Skeletal muscle tissue (tissue), 4 donors: ENCODE measurements around the gene PRX. TPM values are rescaled to one million over a fixed set of nuclear protein-coding genes. Genes with fewer than 3 reads are reported as not detected.
A peak's percentile ranks its signal among the peaks of the same experiment; 100 is the strongest.
"Not testable (repeated sequence)": the region's sequence is repeated elsewhere in the genome, so short reads cannot be mapped to it uniquely, and the experiment has no call there.

Experiments used
- H3K27ac ChIP-seq: one replicate; pipeline ENCODE4 v1.7.0; 2013; ENCODE audit warnings: mild to moderate bottlenecking, low read depth, low read length, inconsistent platforms
- H3K27me3 ChIP-seq, 3 donors: one replicate each; pipeline ENCODE4 v1.7.0; 2013; ENCODE audit warnings: low read length in 3 of 3; ENCODE audit not compliant: control insufficient read depth in 3 of 3, insufficient read depth in 3 of 3
- H3K36me3 ChIP-seq, 3 donors: one replicate each; pipeline ENCODE4 v1.7.0; 2013; ENCODE audit warnings: low read length in 3 of 3; ENCODE audit not compliant: control insufficient read depth in 3 of 3, insufficient read depth in 3 of 3
- H3K4me1 ChIP-seq, 3 donors: one replicate each; pipeline ENCODE4 v1.7.0; 2013; ENCODE audit warnings: low read length in 3 of 3, mild to moderate bottlenecking in 3 of 3; ENCODE audit not compliant: control insufficient read depth in 3 of 3, insufficient read depth in 3 of 3
- H3K4me3 ChIP-seq, 3 donors: one replicate each; pipeline ENCODE4 v1.7.0; 2013; ENCODE audit warnings: low read length in 3 of 3
- H3K9ac ChIP-seq, 3 donors: one replicate each; pipeline ENCODE4 v1.7.0; 2013; ENCODE audit warnings: low read length in 3 of 3, mild to moderate bottlenecking in 3 of 3, moderate library complexity in 2 of 3, low read depth in 1 of 3
- H3K9me3 ChIP-seq, 3 donors: one replicate each; pipeline ENCODE4 v1.7.0; 2013; ENCODE audit warnings: low read length in 3 of 3; ENCODE audit not compliant: control insufficient read depth in 3 of 3
- total RNA-seq: library from RNA; depleted of rRNA; stranded (reverse); fragments of >200 nt; gene quantifications from one replicate; pipeline ENCODE4 v1.2.3, GENCODE V29; 2014
- donor health status: Osteomylitis.

The PRX gene
- total RNA-seq, 1 donor from 2014 or later = 8.4 TPM

DNA sequence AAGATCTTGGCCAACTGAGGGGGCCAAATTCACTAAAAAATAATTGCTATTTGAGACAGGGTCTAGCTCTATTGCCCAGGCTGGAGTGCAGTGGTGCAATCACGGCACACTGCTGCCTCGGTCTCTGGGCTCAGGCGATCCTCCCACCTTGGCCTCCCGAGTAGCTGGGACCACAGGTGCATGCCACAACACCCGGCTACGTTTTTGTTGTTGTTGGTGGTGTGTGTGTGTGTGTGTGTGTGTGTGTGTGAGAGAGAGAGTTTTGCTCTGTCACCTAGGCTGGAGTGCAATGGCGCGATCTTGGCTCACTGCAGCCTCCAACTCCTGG lies 4.6 kb downstream of the PRX start:
- not testable (repeated sequence) for H3K36me3 ChIP-seq, H3K27me3 ChIP-seq, H3K9me3 ChIP-seq, H3K27ac ChIP-seq, H3K9ac ChIP-seq, H3K4me3 ChIP-seq
- H3K4me1 ChIP-seq = peaks cover 27 to 44% (median 29%) of the 10 kb centered on the region in 3 donors

DNA sequence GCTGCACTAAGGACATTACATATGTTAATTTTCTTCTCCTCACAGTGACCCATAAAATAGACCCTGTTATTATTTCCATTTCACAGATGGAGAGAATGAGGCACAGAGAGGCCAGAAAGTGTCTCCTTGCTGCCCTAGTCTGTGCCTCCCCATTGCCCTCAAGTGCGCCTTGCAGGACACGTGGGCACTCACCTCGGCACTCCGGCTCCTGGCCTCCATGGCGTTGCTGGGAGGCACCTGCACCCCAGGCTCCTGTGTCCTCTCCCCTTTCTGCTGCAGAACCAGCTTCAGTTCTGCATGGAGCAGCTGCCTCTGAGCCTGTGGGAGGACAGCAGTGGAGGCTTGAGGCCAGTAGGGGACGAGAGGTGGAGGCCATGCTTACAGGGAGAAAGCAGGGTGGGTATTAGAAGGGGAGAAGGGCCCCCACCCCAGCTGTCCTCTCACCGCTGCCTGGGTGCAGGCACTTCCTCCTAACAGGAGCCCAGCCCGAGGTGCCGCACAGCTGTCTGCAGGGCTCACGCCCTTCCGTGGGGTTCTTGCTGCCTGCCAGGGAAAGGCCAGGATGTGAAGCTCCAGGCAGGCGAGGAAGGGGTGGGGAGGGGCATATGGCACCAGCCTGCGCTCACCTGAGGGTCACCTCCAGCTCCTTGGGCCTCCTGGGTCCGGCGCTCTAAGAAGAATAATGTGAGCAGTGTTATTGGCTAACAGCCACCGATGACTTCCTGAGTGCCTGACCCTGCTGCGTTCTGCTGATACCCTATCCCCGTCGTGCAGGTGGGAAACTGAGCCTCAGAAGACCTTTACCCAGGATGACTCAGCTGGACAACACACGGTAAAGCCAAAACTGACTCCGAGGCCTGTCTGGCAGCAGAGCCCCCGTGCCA lies 5.2 kb downstream of the PRX start:
- Histone ChIP-seq H3K9me3 (no peaks in the 10 kb centered on the region), H3K27ac (no peak overlapping the region), H3K36me3 (no peaks in the 10 kb centered on the region), H3K4me3 (no peak overlapping the region), H3K27me3 (no peaks in the 10 kb centered on the region), H3K4me1 (peaks cover 25 to 38% (median 32%) of the 10 kb centered on the region in 3 donors), H3K9ac (peak overlapping the region in 1 of 3 donors; percentile 33)

DNA sequence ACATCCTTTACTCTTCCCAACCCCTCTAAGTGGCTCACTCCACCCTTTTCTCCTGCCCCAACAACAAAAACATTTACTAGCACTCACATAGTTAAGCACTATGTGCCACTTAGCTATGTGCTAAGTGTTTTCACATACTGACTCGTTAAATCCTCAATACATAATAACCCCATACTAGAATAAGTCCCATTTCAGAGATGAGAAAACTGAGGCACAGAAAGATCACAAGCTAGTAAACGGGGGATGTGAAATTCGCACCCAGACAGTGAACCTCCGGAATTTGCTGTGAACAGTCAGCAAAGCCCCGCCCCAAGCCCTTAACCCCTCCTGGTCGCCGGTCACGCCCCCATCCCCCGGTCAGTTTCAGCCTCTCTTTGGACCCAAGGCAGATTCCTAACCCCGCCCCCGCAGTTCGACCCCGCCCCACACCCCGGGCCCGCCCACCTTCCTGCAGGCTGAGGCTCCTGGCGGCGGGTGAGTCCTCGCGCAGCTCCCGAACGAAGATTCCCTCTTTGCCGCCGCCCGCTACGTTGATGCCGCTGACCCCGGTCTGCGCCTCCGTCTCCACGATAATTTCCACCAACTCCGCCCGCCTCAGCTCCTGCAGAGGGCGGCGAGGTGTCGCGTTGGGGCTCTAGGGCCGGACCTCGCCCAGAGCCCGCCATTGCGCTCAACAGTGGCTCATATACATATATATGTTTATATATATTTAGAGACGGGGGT lies 9.8 kb downstream of the PRX start:
- Histone ChIP-seq H3K9ac (peak overlapping the region; percentile 56 to 83 (median 68)), H3K27ac (peak overlapping the region; percentile 66), H3K9me3 (no peaks in the 10 kb centered on the region), H3K4me1 (peaks cover 5 to 12% (median 12%) of the 10 kb centered on the region in 3 donors), H3K27me3 (no peaks in the 10 kb centered on the region), H3K36me3 (no peaks in the 10 kb centered on the region), H3K4me3 (peak overlapping the region; percentile 60 to 75 (median 69))

DNA sequence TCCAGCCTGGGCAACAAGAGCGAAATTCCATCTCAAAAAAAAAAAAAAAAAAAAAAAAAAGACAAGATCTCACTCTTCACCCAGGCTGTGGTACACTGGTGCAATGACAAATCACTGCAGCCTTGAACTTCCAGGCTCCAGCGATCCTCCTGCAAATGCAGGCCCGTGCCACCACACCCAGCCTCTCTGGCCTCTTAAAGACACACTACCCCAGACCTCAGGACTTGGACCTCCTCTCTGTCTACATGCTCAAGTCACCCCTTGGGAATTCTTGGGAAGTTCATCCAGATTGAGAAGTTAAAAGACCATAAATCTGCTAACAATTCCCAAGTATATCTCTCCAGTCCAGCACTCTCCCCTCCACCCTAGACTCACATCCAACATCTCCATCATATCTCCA lies 12.6 kb downstream of the PRX start:
- peaks cover 0 to 2% (median 0%) of the 10 kb centered on the region in 3 donors for H3K36me3 ChIP-seq
- no peak overlapping the region for H3K4me3 ChIP-seq
- no peaks in the 10 kb centered on the region for H3K9me3 ChIP-seq
- no peaks in the 10 kb centered on the region for H3K27me3 ChIP-seq
- no peak overlapping the region for H3K27ac ChIP-seq
- no peak overlapping the region for H3K9ac ChIP-seq
- peaks cover 3 to 9% (median 4%) of the 10 kb centered on the region in 3 donors for H3K4me1 ChIP-seq

DNA sequence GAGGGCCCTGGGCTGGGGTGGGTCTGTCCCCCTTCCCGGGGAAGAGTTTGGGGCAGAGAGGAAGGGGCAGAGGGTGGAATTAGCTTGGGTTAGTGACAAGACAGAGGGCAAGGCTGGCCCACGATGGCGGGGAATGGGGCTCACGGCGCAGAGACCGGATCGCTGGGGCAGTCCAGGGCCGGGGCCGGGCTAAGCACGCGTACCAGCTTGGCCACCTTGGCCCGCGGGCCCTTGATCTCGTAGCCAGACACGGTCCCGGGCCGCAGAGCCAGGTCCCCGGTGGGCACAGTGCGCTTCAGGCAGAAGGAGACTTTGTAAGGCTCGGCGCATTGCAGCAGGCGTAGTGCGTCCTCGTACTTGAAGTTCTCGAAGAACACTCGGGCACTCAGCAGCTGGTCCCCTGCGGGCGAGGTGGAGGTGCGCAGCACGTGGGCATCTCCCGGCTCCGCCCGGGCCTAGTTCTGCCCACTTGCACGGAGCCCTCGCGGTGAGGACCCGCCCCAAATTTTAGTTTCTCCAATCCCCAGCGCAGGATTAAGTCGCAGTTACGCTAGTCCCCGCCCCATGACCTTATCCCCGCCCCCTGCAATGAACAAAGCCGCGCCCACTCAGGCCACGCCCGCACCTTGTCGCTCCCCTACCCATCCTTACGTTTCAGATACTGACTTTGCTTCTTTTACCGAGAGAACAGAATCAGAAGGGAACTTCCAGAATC lies 14.6 kb downstream of the PRX start:
- peaks cover 0 to 2% (median 0%) of the 10 kb centered on the region in 3 donors for H3K36me3 ChIP-seq
- H3K4me3 ChIP-seq = no peak overlapping the region
- no peaks in the 10 kb centered on the region for H3K27me3 ChIP-seq
- no peak overlapping the region for H3K27ac ChIP-seq
- H3K9ac ChIP-seq = no peak overlapping the region
- peaks cover 0 to 4% (median 3%) of the 10 kb centered on the region in 3 donors for H3K4me1 ChIP-seq
- no peaks in the 10 kb centered on the region for H3K9me3 ChIP-seq

DNA sequence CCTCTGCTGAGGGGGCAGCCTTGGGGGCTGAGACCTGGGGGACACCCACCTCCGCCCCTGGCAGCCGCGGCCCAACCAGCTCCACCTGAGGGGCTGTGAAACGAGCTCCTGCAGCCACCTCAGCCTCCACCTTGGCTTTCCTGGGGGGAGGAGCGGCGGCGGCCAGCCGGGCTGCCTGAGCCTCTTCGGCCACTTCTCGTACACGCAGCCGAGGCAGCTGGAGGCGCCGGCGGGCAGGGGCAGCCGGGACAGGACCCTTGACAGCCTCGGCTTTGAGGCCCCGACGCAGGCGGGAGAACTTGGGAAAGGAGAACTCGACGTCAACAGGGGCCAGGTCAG lies 15.6 kb downstream of the PRX start:
- Histone ChIP-seq H3K27ac (no peak overlapping the region), H3K9ac (no peak overlapping the region), H3K4me1 (peaks cover 0 to 5% (median 0%) of the 10 kb centered on the region in 3 donors), H3K9me3 (no peaks in the 10 kb centered on the region), H3K36me3 (peaks cover 0 to 2% (median 0%) of the 10 kb centered on the region in 3 donors), H3K4me3 (no peak overlapping the region), H3K27me3 (no peaks in the 10 kb centered on the region)

DNA sequence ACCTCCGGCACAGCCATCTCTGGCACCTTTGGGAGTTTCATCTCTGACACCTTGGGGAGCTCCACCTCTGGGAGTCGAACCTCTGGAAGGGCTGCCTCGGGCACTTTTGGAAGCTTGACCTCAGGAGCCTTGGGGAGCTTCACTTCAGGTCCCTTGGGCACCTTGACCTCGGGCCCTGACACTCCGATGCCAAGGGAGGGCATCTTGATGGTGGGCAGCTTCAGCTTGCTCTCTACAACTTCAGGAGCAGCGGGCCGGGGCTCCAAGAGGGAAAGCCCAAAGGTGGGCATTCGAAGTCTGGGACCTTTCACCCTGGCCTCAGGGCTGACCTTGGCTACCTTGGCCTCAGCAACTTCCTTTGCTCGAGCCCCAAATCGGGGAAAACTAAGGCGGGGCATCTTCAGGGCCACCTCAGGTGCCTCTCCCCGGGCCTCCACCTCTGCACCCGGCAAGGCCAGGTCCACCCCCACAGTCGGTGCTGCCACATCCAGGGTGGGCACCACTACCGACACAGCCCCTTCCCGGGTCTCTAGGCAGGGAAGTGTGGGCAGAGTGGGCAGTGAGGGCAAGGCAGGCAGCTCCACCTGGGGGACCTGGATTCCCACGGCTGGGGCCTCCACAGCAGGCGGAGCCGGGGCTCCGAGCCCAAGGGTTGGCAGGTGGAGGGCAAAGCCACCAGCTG lies 16.2 kb downstream of the PRX start:
- H3K27ac ChIP-seq = no peak overlapping the region
- no peaks in the 10 kb centered on the region for H3K27me3 ChIP-seq
- H3K9me3 ChIP-seq = no peaks in the 10 kb centered on the region
- no peak overlapping the region for H3K9ac ChIP-seq
- H3K4me1 ChIP-seq = peaks cover 0 to 5% (median 0%) of the 10 kb centered on the region in 3 donors
- peaks cover 0 to 2% (median 0%) of the 10 kb centered on the region in 3 donors for H3K36me3 ChIP-seq
- no peak overlapping the region for H3K4me3 ChIP-seq

DNA sequence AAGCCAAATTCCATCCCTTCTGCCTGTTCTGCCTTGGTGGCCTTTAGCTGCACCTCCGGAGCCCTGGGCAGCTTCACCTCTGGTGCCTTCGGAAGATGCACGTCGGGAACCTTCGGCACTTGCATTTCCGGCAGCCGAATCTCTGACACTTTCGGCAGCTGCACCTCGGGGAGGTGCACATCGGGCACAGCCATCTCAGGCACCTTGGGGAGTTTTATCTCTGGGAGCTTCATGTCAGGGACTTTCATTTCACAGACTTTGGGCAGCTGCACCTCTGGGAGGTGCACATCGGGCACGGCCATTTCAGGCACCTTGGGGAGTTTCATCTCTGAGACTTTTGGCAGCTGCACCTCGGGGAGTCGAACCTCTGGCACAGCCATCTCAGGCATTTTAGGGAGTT lies 17.2 kb downstream of the PRX start:
- H3K36me3 ChIP-seq = peaks cover 0 to 2% (median 0%) of the 10 kb centered on the region in 3 donors
- H3K4me1 ChIP-seq = peaks cover 0 to 5% (median 0%) of the 10 kb centered on the region in 3 donors
- H3K4me3 ChIP-seq = no peak overlapping the region
- H3K27ac ChIP-seq = no peak overlapping the region
- H3K9ac ChIP-seq = no peak overlapping the region
- H3K9me3 ChIP-seq = no peaks in the 10 kb centered on the region
- H3K27me3 ChIP-seq = no peaks in the 10 kb centered on the region

DNA sequence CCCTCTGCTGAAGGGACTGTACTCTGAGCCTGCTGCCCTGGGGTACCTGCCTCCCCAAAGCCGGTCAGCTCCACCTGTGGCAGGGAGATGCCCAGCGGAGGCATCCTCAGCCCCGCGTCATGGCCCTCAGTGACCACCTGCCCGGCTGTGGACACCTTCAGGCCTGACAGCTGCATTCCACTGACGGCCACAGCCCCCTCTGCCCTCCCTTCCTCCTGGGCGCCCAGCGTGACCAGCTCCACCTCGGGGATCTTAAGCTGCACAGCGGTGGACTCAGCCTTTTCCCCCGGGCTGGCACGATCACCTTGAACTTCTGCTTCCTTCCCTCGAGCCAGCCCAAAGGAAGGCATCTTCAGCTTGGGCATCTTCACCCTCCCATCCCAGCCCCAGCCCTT lies 18.4 kb downstream of the PRX start:
- Histone ChIP-seq H3K27me3 (no peaks in the 10 kb centered on the region), H3K4me3 (no peak overlapping the region), H3K27ac (no peak overlapping the region), H3K9me3 (no peaks in the 10 kb centered on the region), H3K9ac (no peak overlapping the region), H3K36me3 (peaks cover 0 to 2% (median 0%) of the 10 kb centered on the region in 3 donors), H3K4me1 (peaks cover 0 to 5% (median 0%) of the 10 kb centered on the region in 3 donors)
